Panc1 (cell line): Measurements from ENCODE around the gene FRY. TPM values are rescaled to one million over a fixed set of nuclear protein-coding genes. Genes with fewer than 3 reads are reported as not detected.

Experiments used
- ATAC-seq: fragments of 200-7000 bp; cut with Tn5 transposase; 2 replicates; pipeline ENCODE4 v1.9.1; 2020; ENCODE audit warnings: mild to moderate bottlenecking, moderate library complexity
- BruUV-seq: library from RNA; stranded (reverse); fragments of 400-500 nt; replicated peaks from 2 replicates; lab custom pipeline; 2021; lab: Mats Ljungman, UMichigan
- CTCF ChIA-PET: fragments of 300-600 bp; sonication (Branson Sonifier 250); formaldehyde crosslinking; loops from one replicate; lab custom pipeline; 2022; ENCODE audit warnings: antibody characterized with exemption; lab: Charles Lee
- POLR2A ChIA-PET: fragments of 300-600 bp; sonication (Branson Sonifier 250); formaldehyde crosslinking; loops from one replicate; lab custom pipeline; 2022; ENCODE audit warnings: antibody characterized with exemption; lab: Charles Lee
- DNase-seq: peaks from one replicate; pipeline ENCODE4 v3.0.0-alpha.2; 2010; ENCODE audit warnings: low read depth, low spot score
- H3K27ac ChIP-seq: 2 replicates; pipeline ENCODE4 v1.5.1; 2011; ENCODE audit warnings: mild to moderate bottlenecking, low read length, inconsistent platforms
- H3K27me3 ChIP-seq: fragments of 200-500 bp; sonication (Bioruptor generic); 2 replicates; pipeline ENCODE4 v1.6.0; 2014; ENCODE audit warnings: low read length, inconsistent platforms; ENCODE audit not compliant: control insufficient read depth, insufficient read depth
- H3K36me3 ChIP-seq: fragments of 200-500 bp; sonication (Bioruptor generic); 2 replicates; pipeline ENCODE4 v1.5.1; 2014; ENCODE audit warnings: inconsistent platforms, mild to moderate bottlenecking, low read length, moderate library complexity; ENCODE audit not compliant: control insufficient read depth, insufficient read depth
- H3K4me1 ChIP-seq: 2 replicates; pipeline ENCODE4 v1.5.1; 2011; ENCODE audit warnings: inconsistent platforms, mild to moderate bottlenecking, low read length, moderate library complexity; ENCODE audit not compliant: control insufficient read depth, insufficient read depth
- H3K4me3 ChIP-seq, 2 experiments: 2 replicates each; pipeline ENCODE4 v1.5.1; 2011 to 2012; ENCODE audit warnings: low read depth in 2 of 2, low read length in 2 of 2, mild to moderate bottlenecking in 2 of 2, inconsistent platforms in 1 of 2, moderate library complexity in 1 of 2
- H3K9me3 ChIP-seq: fragments of 200-500 bp; sonication (Bioruptor generic); 2 replicates; pipeline ENCODE4 v1.5.1; 2014; ENCODE audit warnings: low read depth, mild to moderate bottlenecking, inconsistent platforms, low read length, moderate library complexity; ENCODE audit not compliant: control insufficient read depth, insufficient read depth
- CTCF ChIP-seq: fragments of 450-650 bp; IDR thresholded peaks from 2 replicates; pipeline ENCODE4 v1.5.1; 2017; ENCODE audit warnings: mild to moderate bottlenecking
- POLR2AphosphoS5 ChIP-seq: IDR thresholded peaks from 2 replicates; pipeline ENCODE4 v1.6.1; 2012; ENCODE audit warnings: mild to moderate bottlenecking, low read depth, low read length, moderate library complexity
- REST ChIP-seq, 2 experiments: IDR thresholded peaks; 2 replicates each; pipeline ENCODE4 v1.6.1; 2011 to 2012; ENCODE audit warnings: low read depth in 2 of 2, control low read depth in 1 of 2, low read length in 1 of 2, mild to moderate bottlenecking in 1 of 2, moderate library complexity in 1 of 2; ENCODE audit not compliant: insufficient read depth in 1 of 2
- SIN3A ChIP-seq: IDR thresholded peaks from 2 replicates; pipeline ENCODE4 v1.6.1; 2012; ENCODE audit warnings: low read depth, mild to moderate bottlenecking, low read length, moderate library complexity, borderline replicate concordance; ENCODE audit not compliant: insufficient read depth
- TCF7L2 ChIP-seq: IDR thresholded peaks from 2 replicates; pipeline ENCODE4 v1.6.1; 2011; ENCODE audit warnings: mild to moderate bottlenecking, low read depth, low read length, inconsistent platforms
- in situ Hi-C: cut with HindIII; loops from 2 replicates; pipeline ENCODE4 v1.10.0; 2016; ENCODE audit warnings: low sequenced_read_pairs, low pct_unique_long_range_greater_than_20kb
- intact Hi-C: fragments of 100-400 bp; cut with micrococcal nuclease; formaldehyde crosslinking; loops from one replicate; pipeline ENCODE4 v1.10.0; 2022; ENCODE audit not compliant: unreplicated experiment
- total RNA-seq: library from RNA; stranded (reverse); gene quantifications from one replicate; pipeline ENCODE4 v1.2.1, GENCODE V29; 2021; ENCODE audit not compliant: unreplicated experiment

Gene FRY
- total RNA-seq, 1 experiment from 2014 or later: 0.18 TPM

- intact Hi-C loops: no loop called here
Measured at GRCh38 chr13:32176696-32177095, 145.1 kb downstream of the FRY start.

DNA sequence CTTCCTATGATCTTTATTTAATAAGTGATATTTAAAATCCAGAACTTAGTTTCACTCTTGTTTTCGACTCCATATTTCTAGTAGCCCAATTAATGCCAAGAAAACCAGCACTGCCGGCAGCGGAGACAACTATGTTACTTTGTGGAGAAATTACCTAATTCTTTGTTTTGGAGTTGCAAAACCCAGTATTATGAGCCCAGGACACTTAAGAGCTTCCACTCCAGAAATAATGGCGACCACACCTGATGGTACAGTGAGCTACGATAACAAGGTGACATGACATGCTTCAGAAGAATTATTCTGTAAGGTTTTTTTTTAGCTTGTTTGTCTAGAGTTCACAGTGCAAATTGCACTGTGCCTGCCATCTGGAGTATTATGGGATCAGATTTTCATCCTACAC, 147.2 kb downstream of the FRY start:
- in situ Hi-C loops: no loop called here

More at GRCh38 chr13:32176696-32177095, 145.1 kb downstream of the FRY start:
- BruUV-seq: no TSS peak
- CTCF ChIA-PET: no interaction called here
- Histone ChIP-seq H3K4me1 (no peaks in the 10 kb centered on the region), H3K36me3 (no peaks in the 10 kb centered on the region), H3K9me3 (no peaks in the 10 kb centered on the region), H3K27ac (no peak overlapping the region), H3K4me3 (no peak overlapping the region), H3K27me3 (no peaks in the 10 kb centered on the region)
- in situ Hi-C loops: no loop called here
- no peak for DNase-seq
- POLR2A ChIA-PET: no interaction called here
- no peak for TF ChIP-seq TCF7L2
- TF ChIP-seq REST (IDR thresholded peaks at IDR 0.05; ENCODE audit: insufficient read depth in 1 of 2, low read depth in 2 of 2, low read length in 1 of 2): no peak
- TF ChIP-seq CTCF: no peak
- no peak for TF ChIP-seq POLR2AphosphoS5
- no peak for TF ChIP-seq SIN3A
- ATAC-seq: no peak

More for the DNA sequence above, 147.2 kb downstream of the FRY start:
- Histone ChIP-seq H3K4me3 (no peak overlapping the region), H3K27me3 (no peaks in the 10 kb centered on the region), H3K4me1 (no peaks in the 10 kb centered on the region), H3K9me3 (no peaks in the 10 kb centered on the region), H3K27ac (no peak overlapping the region), H3K36me3 (no peaks in the 10 kb centered on the region)
- intact Hi-C loops: no loop called here
- no peak for ATAC-seq
- TF ChIP-seq TCF7L2 (no peak), SIN3A (no peak), POLR2AphosphoS5 (no peak), REST (IDR thresholded peaks at IDR 0.05; ENCODE audit: insufficient read depth in 1 of 2, low read depth in 2 of 2, low read length in 1 of 2) (no peak), CTCF (no peak)
- ChIA-PET CTCF (no interaction called here), POLR2A (no interaction called here)
- no peak for DNase-seq
- no TSS peak for BruUV-seq
